ENCODE data around the gene AGMAT. TPM values are rescaled to one million over a fixed set of nuclear protein-coding genes. Genes with fewer than 3 reads are reported as not detected.
"Not testable (repeated sequence)": the region's sequence is repeated elsewhere in the genome, so short reads cannot be mapped to it uniquely, and the experiment has no call there.

AGMAT gene
- total RNA-seq, 8 experiments from 2014 or later = 0.14 to 1.2 (median 0.65) TPM

GRCh38 chr1:15620902-15621682 is 36.2 kb upstream of the AGMAT start:
- H3K4me3 ChIP-seq = no peak overlapping the region
- WGBS, 10 experiments = 80 to 100% (median 93%) methylated on average over 2 to 7 of the region's 7 CpGs; no CpG with 5 or more reads in 3 of the 10 experiments

GRCh38 chr1:15620155-15620545 is 35.3 kb upstream of the AGMAT start:
- H3K27ac ChIP-seq = no peak overlapping the region
- 0 to 89% (median 85%) methylated on average over 1 of the region's 1 CpG; no CpG with 5 or more reads in 3 of the 10 experiments for WGBS, 10 experiments
- H3K4me3 ChIP-seq = no peak overlapping the region
- in situ Hi-C loops (cut with MboI; ENCODE audit: low pct_unique_long_range_greater_than_20kb in 2 of 9, low sequenced_read_pairs in 9 of 9, unreplicated experiment in 9 of 9) = no loop called here
- no peak for ATAC-seq (replicated peaks in 6 of 8)
- peaks cover 14 to 16% of the 10 kb centered on the region in 2 donors for H3K4me1 ChIP-seq (replicated peaks in 1 of 2)

More at GRCh38 chr1:15620902-15621682, 36.2 kb upstream of the AGMAT start:
- in situ Hi-C loops (cut with MboI; ENCODE audit: low pct_unique_long_range_greater_than_20kb in 2 of 9, low sequenced_read_pairs in 9 of 9, unreplicated experiment in 9 of 9) = no loop called here
- no peak for ATAC-seq (replicated peaks in 6 of 8)
- Histone ChIP-seq H3K4me1 (replicated peaks in 1 of 2) (peaks cover 14 to 16% of the 10 kb centered on the region in 2 donors), H3K27ac (no peak overlapping the region)

- no peak for ATAC-seq (replicated peaks in 6 of 8)
- peaks cover 14 to 16% of the 10 kb centered on the region in 2 donors for H3K4me1 ChIP-seq (replicated peaks in 1 of 2)
- H3K27ac ChIP-seq = no peak overlapping the region
- in situ Hi-C loops (cut with MboI; ENCODE audit: low pct_unique_long_range_greater_than_20kb in 2 of 9, low sequenced_read_pairs in 9 of 9, unreplicated experiment in 9 of 9) = no loop called here
- 25 to 83% (median 79%) methylated on average over 5 to 24 of the region's 26 CpGs for WGBS, 10 experiments
- peak overlapping the region; percentile 66 to 85 (median 81) for H3K4me3 ChIP-seq
These were observed 34.0 kb upstream of the AGMAT start for GRCh38 chr1:15618655-15619525.

GRCh38 chr1:15618077-15618654 is 33.3 kb upstream of the AGMAT start:
- 0 to 7% (median 0%) methylated on average over 1 to 8 of the region's 8 CpGs; no CpG with 5 or more reads in 1 of the 10 experiments for WGBS, 10 experiments
- H3K4me3 ChIP-seq = peak overlapping the region; percentile 66 to 85 (median 81)
- H3K4me1 ChIP-seq (replicated peaks in 1 of 2) = peaks cover 14 to 16% of the 10 kb centered on the region in 2 donors
- no peak for ATAC-seq (replicated peaks in 6 of 8)
- H3K27ac ChIP-seq = peak overlapping the region; percentile 71 to 85
- in situ Hi-C loops (cut with MboI; ENCODE audit: low pct_unique_long_range_greater_than_20kb in 2 of 9, low sequenced_read_pairs in 9 of 9, unreplicated experiment in 9 of 9) = no loop called here

DNA sequence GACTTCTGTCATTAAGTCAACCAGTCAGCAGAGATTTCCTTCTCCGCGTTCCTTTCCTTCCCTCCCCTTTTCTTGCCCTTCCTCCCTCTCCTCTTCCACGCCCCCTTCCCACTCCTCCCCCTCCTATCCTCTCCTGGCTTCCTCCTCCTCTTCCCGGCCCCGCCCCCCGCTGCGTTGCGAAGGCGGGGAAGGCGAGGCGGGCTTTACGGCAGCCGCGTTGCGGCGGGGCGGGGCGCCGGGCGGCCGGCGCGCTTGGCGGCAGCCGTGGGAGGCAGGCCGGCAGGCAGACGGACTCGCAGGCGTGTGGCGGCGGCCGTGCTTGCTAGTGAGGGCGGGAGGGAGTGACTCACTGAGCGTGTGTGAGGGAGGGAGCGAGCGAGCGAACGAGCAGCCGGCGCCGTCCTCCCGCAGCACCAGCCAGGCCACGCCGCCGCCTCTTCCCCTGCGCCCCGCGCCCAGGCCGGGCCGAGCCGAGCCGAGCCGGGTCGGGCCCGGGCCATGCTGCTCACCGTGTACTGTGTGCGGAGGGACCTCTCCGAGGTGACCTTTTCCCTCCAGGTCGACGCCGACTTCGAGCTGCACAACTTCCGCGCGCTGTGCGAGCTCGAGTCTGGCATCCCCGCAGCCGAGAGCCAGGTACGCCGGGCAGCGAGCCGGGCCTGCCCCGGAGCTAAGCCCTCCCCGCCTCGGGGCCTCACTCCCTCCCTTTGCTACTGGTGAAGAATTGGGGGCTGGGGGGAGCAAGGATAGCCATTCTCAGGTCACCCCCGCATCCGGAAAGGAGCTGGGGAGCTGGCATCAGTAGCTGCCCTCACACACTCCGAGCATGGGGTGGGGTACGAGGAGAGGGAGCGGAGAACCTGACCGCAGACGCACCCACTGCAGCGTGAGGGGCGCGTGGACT is 32.6 kb upstream of the AGMAT start, which contains the start of gene DDI2:
Gene DDI2 (plus strand): TSS at position 286 of the 904 bp plus-strand sequence. CDS start 213 bp downstream, at position 499.
- ATAC-seq (replicated peaks in 6 of 8) = peak; percentile 83 to 95 (median 94)

DNA sequence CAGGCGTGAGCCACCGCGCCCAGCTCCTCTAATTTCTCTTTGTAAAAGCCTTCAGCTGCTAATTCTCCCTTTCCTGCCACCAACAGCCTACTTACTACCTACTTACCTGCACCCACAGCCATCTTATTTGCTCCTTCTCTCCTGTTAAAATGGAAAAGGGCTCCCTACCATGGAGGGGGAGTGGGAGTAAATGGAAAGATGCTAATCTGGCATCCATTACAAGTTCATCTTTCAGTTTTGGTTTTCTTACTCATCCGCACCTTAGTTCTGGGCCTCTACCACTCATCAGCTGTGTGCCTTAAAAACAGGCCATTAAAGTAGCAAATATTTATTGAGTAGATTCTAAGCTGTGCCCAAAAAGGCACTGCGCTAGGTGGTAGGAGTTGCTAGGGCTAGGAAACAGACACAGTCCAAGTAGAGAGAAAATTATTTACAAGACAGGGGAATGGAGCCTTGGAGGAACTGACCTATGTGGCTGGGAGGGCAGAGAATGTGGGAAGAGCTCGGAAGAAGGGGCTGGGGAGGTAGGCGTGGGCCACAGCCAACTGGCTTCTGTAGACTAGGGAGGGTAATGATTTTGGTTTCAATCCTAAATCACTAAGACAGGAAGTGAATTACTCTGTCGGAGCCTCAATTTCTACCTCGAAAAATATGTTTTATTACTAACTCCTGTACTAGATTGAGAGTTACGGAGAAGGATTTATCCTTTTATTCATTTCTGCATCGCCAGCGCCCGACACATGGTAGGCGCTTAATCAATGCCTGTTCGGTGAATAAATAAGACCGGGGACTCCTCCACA is 31.7 kb upstream of the AGMAT start:
- in situ Hi-C loops (cut with MboI; ENCODE audit: low pct_unique_long_range_greater_than_20kb in 2 of 9, low sequenced_read_pairs in 9 of 9, unreplicated experiment in 9 of 9) = no loop called here
- peak overlapping the region; percentile 7 to 27 for H3K27ac ChIP-seq
- WGBS, 10 experiments = 0 to 100% (median 28%) methylated on average over 1 to 15 of the region's 16 CpGs; no CpG with 5 or more reads in 1 of the 10 experiments
- ATAC-seq (replicated peaks in 6 of 8) = peak; percentile 6 to 32 (median 16)
- peaks cover 14 to 16% of the 10 kb centered on the region in 2 donors for H3K4me1 ChIP-seq (replicated peaks in 1 of 2)
- peak overlapping the region; percentile 66 to 85 (median 81) for H3K4me3 ChIP-seq

More for the DNA sequence above, 32.6 kb upstream of the AGMAT start, which contains the start of gene DDI2:
- Histone ChIP-seq H3K27ac (peak within 1 kb of the TSS; percentile 71 to 85), H3K4me1 (replicated peaks in 1 of 2) (peaks cover 14 to 16% of the 10 kb centered on the region in 2 donors), H3K4me3 (peak within 1 kb of the TSS; percentile 66 to 85 (median 81))
- 0 to 2% (median 0%) methylated on average over 4 to 9 of the region's 86 CpGs; no CpG with 5 or more reads in 7 of the 10 experiments for WGBS, 10 experiments
- in situ Hi-C loops (cut with MboI; ENCODE audit: low pct_unique_long_range_greater_than_20kb in 2 of 9, low sequenced_read_pairs in 9 of 9, unreplicated experiment in 9 of 9) = no loop called here

DNA sequence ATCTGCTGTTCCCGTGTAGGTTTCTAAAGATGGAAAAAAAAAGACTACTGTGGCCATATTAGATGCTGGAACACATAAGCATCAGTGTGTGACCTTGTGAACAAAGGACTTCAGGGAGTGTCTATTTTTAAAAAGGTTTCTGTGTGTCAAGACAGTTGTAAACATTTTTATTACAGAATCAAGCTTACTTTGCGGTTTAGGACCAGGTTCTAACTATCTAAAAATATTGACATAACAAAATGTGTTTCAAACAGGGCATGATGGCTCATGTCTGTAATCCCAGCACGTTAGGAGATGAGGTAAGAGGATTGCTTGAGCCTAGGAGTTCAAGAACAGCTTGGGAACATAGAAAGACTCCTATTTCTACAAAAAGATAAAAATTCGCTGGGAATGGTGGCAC is 25.3 kb upstream of the AGMAT start:
- Histone ChIP-seq H3K27ac (no peak overlapping the region), H3K4me3 (no peak overlapping the region), H3K4me1 (replicated peaks in 1 of 2) (no peaks in the 10 kb centered on the region)
- ATAC-seq (replicated peaks in 6 of 8) = peak in 1 of 8 experiments; percentile 20
- WGBS, 10 experiments = 37 to 81% (median 65%) methylated on average over 1 to 4 of the region's 4 CpGs
- in situ Hi-C loops (cut with MboI; ENCODE audit: low pct_unique_long_range_greater_than_20kb in 2 of 9, low sequenced_read_pairs in 9 of 9, unreplicated experiment in 9 of 9) = no loop called here

GRCh38 chr1:15609631-15610030 is 24.8 kb upstream of the AGMAT start:
- no peak overlapping the region for H3K4me3 ChIP-seq
- no peak overlapping the region for H3K27ac ChIP-seq
- 31 to 91% (median 80%) methylated on average over 1 to 7 of the region's 7 CpGs; no CpG with 5 or more reads in 2 of the 10 experiments for WGBS, 10 experiments
- ATAC-seq (replicated peaks in 6 of 8) = no peak
- in situ Hi-C loops (cut with MboI; ENCODE audit: low pct_unique_long_range_greater_than_20kb in 2 of 9, low sequenced_read_pairs in 9 of 9, unreplicated experiment in 9 of 9) = no loop called here
- no peaks in the 10 kb centered on the region for H3K4me1 ChIP-seq (replicated peaks in 1 of 2)

DNA sequence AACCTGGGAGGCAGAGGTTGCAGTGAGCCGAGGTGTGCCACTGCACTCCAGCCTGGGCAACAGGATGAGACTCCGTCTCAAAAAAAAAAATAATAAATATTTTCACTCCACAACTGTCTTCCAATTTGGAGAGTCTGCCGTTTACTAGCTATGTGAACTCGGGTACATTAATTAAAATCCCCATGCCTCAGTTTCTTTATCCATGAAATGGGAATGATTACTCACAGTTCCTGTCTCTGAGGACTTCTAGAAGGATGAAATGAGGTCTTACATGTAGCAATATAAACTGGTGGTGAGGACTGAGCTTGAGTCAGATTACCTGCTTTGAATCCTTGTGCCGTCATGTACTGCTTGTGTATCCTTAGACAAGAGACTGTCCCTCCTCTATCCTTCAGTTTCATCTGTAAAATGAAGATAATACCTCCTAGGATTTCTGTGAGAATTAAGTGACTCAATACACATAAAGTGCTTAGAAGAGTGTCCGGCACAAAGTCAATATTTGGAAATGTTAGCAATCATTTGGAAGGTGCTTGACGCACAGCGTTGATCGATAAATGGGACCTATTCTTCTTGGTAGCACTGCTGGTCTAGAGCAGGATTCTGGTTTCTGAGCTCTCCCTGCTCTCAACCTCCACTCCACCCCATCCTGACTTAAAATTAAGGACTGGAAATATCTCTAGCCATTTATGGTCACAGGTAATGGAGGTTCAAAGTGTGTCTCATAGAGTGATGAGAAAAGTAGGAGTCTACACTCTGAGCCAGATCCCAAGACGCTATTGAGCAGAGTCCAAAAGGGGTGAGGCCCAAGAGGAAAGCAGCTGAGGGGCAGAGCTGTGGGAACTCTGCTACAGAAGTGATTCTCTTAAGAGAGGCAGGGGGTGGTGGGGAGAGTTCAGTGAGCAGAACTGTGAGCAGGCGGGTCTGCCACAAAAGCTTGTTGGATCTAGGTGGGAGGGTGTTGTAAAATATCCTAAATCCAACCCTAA is 20.8 kb upstream of the AGMAT start:
- H3K4me3 ChIP-seq = no peak overlapping the region
- in situ Hi-C loops (cut with MboI; ENCODE audit: low pct_unique_long_range_greater_than_20kb in 2 of 9, low sequenced_read_pairs in 9 of 9, unreplicated experiment in 9 of 9) = no loop called here
- 60 to 90% (median 82%) methylated on average over 1 to 11 of the region's 11 CpGs for WGBS, 10 experiments
- H3K4me1 ChIP-seq (replicated peaks in 1 of 2) = peaks cover 11 to 15% of the 10 kb centered on the region in 2 donors
- H3K27ac ChIP-seq = no peak overlapping the region
- no peak for ATAC-seq (replicated peaks in 6 of 8)

DNA sequence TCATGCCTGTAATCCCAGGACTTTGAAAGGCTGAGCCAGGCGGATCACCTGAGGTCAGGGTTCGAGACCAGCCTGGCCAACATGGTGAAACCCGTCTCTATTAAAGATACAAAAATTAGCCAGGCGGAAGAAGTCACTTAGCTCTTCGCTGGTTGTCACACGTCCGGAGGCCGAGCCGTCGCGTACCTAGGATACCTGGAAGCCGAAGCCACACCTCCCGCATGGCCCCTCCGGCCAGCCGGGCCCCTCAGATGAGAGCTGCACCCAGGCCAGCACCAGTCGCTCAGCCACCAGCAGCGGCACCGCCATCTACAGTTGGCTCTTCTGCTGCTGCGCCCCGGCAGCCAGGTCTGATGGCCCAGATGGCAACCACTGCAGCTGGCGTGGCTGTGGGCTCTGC is 19.5 kb upstream of the AGMAT start:
- in situ Hi-C loops (cut with MboI; ENCODE audit: low pct_unique_long_range_greater_than_20kb in 2 of 9, low sequenced_read_pairs in 9 of 9, unreplicated experiment in 9 of 9); H3K27ac ChIP-seq: not testable (repeated sequence)

More for the DNA sequence above, 19.5 kb upstream of the AGMAT start:
- not testable (repeated sequence) for H3K4me3 ChIP-seq; ATAC-seq (replicated peaks in 6 of 8)
- H3K4me1 ChIP-seq (replicated peaks in 1 of 2) = peaks cover 11 to 15% of the 10 kb centered on the region in 2 donors
- WGBS, 10 experiments = 93 to 100% (median 96%) methylated on average over 1 to 14 of the region's 21 CpGs; no CpG with 5 or more reads in 4 of the 10 experiments
